H1 (cell line): Measurements from ENCODE around the gene OCEL1.

Source experiments
- ATF3 ChIP-seq: IDR thresholded peaks from 2 replicates; pipeline ENCODE4 v1.6.1; 2011; ENCODE audit warnings: low read depth, mild to moderate bottlenecking, low read length; ENCODE audit not compliant: insufficient read depth
- CEBPB ChIP-seq: IDR thresholded peaks from 2 replicates; pipeline ENCODE4 v1.6.1; 2012; ENCODE audit warnings: low read depth, low read length
- CTCF ChIP-seq, 3 experiments: IDR thresholded peaks; 1 replicate in 2 of 3; 2 replicates in 1 of 3; pipeline versions ENCODE4 v1.5.1 to v1.6.1; 2011; ENCODE audit warnings: low read length in 3 of 3, mild to moderate bottlenecking in 3 of 3, inconsistent platforms in 2 of 3, low read depth in 1 of 3, moderate library complexity in 1 of 3; ENCODE audit not compliant: insufficient read depth in 1 of 3; ENCODE audit errors: control extremely low read depth in 1 of 3
- E2F6 ChIP-seq: IDR thresholded peaks from 2 replicates; pipeline ENCODE4 v1.6.1; 2012; ENCODE audit warnings: inconsistent platforms
- MAFK ChIP-seq: IDR thresholded peaks from 2 replicates; pipeline ENCODE4 v1.6.1; 2012; ENCODE audit warnings: low read depth, mild to moderate bottlenecking, improper control_type of control experiment, low read length
- RXRA ChIP-seq: IDR thresholded peaks from 2 replicates; pipeline ENCODE4 v1.6.1; 2011; ENCODE audit warnings: low read depth, mild to moderate bottlenecking, low read length, moderate library complexity; ENCODE audit not compliant: insufficient read depth
- SIRT6 ChIP-seq: IDR thresholded peaks from one replicate; pipeline ENCODE4 v1.7.1; 2012; ENCODE audit warnings: low read length, inconsistent platforms
- TAF1 ChIP-seq: IDR thresholded peaks from 2 replicates; pipeline ENCODE4 v1.6.1; 2011; ENCODE audit warnings: mild to moderate bottlenecking, low read depth, low read length

GRCh38 chr19:17196610-17197009, 29.4 kb upstream of the OCEL1 start:
- no peak for TF ChIP-seq MAFK
- TF ChIP-seq E2F6 = no peak
- no peak for TF ChIP-seq SIRT6
- TF ChIP-seq RXRA = no peak
- TF ChIP-seq CEBPB = no peak
- no peak for TF ChIP-seq TAF1
- TF ChIP-seq CTCF (IDR thresholded peaks at IDR 0.05; ENCODE audit: control extremely low read depth in 1 of 3, insufficient read depth in 1 of 3, low read depth in 1 of 3, low read length in 3 of 3) = no peak
- no peak for TF ChIP-seq ATF3
